Measurements from ENCODE around the gene FYB2. TPM values are rescaled to one million over a fixed set of nuclear protein-coding genes. Genes with fewer than 3 reads are reported as not detected.
A peak's percentile ranks its signal among the peaks of the same experiment; 100 is the strongest.

The FYB2 gene, protein sequence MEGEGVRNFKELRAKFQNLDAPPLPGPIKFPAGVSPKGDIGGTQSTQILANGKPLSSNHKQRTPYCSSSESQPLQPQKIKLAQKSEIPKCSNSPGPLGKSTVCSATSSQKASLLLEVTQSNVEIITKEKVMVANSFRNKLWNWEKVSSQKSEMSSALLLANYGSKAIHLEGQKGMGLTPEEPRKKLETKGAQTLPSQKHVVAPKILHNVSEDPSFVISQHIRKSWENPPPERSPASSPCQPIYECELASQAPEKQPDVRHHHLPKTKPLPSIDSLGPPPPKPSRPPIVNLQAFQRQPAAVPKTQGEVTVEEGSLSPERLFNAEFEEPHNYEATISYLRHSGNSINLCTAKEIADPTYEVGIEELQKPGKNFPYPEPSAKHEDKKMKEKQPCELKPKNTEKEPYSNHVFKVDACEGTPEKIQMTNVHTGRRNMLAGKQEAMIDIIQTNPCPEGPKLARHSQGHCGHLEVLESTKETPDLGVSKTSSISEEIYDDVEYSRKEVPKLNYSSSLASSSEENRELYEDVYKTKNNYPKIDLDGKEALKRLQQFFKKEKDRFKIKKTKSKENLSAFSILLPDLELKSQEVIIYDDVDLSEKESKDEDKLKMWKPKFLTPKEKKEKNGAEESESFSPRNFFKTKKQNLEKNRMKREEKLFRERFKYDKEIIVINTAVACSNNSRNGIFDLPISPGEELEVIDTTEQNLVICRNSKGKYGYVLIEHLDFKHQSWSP
- total RNA-seq (2021) (0.15 to 0.46 TPM (median 0.25 TPM) in 3 replicates), Bru-seq, nascent RNA (percentile 23 among the genes with signal in this experiment)
- long read RNA-seq, experiment 1, partial matches to known transcripts, result 1 of 1 reads
- long read RNA-seq, experiment 1, other reads (novel, unspliced or antisense), result 0 of 1 reads
- long read RNA-seq, experiment 2, result 0 reads
- long read RNA-seq, experiment 3, result 0 reads

DNA sequence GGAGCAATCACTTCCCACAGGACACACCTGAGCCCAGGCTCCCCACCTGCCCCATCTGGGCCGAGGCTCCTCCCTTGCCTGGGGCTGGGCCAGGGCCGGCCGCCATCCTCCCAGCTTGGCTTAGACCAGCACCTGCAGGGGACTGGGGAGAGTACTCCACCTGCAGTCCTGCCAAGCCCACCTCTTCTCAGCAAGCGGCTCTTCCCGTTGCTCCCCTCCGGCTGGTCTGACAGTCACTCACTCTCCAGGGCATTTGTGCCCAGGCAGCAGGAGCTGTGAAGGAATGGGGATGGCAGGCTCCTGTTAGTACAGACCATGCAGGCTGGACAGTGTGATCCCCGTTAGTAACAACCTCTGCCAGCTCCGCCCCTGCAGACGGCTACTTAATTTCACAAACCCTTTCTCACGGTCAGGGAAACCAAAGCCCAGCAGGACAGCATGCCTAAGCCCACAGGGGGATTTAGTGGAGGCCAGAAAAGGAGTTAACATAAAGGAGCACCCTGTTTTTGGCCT, at the start of gene FYB2:
Gene FYB2 (minus strand): TSS at position 18 of the 513 bp plus-strand sequence. CDS start 114 bp downstream, outside the sequence.
- Mint-ChIP-seq H3K4me1 (peaks cover 33% of the 10 kb centered on the region), H3K36me3 (no peaks in the 10 kb centered on the region), H3K27ac (peak within 1 kb of the TSS; percentile 82), H3K9me3 (peaks cover 6% of the 10 kb centered on the region; the same call in 1 of the 2 replicates), H3K27me3 (ENCODE audit: low read depth) (no peaks in the 10 kb centered on the region; the same call in 1 of the 2 replicates), H3K4me3 (peak within 1 kb of the TSS; percentile 47)
- no peak for TF ChIP-seq TEAD1 (CRISPR knock-in tag; IDR thresholded peaks at IDR 0.05)
- TF ChIP-seq ZNF423 (CRISPR knock-in tag; IDR thresholded peaks at IDR 0.05), result peak; percentile 75
- TF ChIP-seq JUN (CRISPR knock-in tag; IDR thresholded peaks at IDR 0.05), result no peak
- TF ChIP-seq, protein P1, sequence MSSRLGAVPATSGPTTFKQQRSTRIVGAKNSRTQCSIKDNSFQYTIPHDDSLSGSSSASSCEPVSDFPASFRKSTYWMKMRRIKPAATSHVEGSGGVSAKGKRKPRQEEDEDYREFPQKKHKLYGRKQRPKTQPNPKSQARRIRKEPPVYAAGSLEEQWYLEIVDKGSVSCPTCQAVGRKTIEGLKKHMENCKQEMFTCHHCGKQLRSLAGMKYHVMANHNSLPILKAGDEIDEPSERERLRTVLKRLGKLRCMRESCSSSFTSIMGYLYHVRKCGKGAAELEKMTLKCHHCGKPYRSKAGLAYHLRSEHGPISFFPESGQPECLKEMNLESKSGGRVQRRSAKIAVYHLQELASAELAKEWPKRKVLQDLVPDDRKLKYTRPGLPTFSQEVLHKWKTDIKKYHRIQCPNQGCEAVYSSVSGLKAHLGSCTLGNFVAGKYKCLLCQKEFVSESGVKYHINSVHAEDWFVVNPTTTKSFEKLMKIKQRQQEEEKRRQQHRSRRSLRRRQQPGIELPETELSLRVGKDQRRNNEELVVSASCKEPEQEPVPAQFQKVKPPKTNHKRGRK (CRISPR knock-in tag; IDR thresholded peaks at IDR 0.05; ENCODE audit: borderline replicate concordance), result no peak
- no peak for TF ChIP-seq TEAD4 (CRISPR knock-in tag; IDR thresholded peaks at IDR 0.05)
- TF ChIP-seq, protein P2, sequence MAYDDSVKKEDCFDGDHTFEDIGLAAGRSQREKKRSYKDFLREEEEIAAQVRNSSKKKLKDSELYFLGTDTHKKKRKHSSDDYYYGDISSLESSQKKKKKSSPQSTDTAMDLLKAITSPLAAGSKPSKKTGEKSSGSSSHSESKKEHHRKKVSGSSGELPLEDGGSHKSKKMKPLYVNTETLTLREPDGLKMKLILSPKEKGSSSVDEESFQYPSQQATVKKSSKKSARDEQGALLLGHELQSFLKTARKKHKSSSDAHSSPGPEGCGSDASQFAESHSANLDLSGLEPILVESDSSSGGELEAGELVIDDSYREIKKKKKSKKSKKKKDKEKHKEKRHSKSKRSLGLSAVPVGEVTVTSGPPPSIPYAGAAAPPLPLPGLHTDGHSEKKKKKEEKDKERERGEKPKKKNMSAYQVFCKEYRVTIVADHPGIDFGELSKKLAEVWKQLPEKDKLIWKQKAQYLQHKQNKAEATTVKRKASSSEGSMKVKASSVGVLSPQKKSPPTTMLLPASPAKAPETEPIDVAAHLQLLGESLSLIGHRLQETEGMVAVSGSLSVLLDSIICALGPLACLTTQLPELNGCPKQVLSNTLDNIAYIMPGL (CRISPR knock-in tag; IDR thresholded peaks at IDR 0.05), result 0 out of 2 replicates have a peak, but pooled peaks have one; percentile 44
- 0 out of 2 replicates have a peak, but pooled peaks have one; percentile 15 for TF ChIP-seq NFATC4 (CRISPR knock-in tag; IDR thresholded peaks at IDR 0.05)
- TF ChIP-seq CREB1 (CRISPR knock-in tag; IDR thresholded peaks at IDR 0.05), result no peak
- 0 out of 2 replicates have a peak, but pooled peaks have one; percentile 47 for TF ChIP-seq ZBTB21 (CRISPR knock-in tag; IDR thresholded peaks at IDR 0.05; ENCODE audit: borderline replicate concordance)
- ChIA-PET CTCF (interaction anchor here (0.7 to 3.1 kb wide), 9 partner anchors 9 to 1340 kb away, joined by 3 to 45 read pairs (median 4); no protein-coding TSS in a partner anchor), POLR2A (no interaction called here)
- ATAC-seq (peak; percentile 95), DNase-seq (ENCODE audit: low spot score) (peak; percentile 76)

DNA sequence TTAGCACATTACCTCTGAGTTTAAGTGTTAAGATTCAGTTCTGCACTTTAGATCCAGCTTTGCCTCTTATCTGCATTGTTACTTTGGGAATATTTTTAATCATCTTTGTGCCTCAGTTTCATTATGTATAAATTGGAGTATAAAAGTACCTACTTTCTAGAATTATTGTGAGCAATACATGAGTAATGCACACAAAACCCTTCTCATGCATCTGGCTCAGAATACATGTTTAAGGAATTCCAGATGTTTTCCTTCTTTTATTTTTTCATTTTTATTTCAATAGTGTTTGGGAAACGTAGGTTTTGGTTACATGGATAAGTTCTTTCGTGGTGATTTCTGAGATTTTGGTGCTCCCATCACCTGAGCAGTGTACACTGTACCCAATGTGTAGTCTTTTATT, 49.6 kb upstream of the FYB2 start:
- CTCF ChIA-PET, result no interaction called here
- DNase-seq (ENCODE audit: low spot score), result no peak
- Mint-ChIP-seq H3K36me3 (no peaks in the 10 kb centered on the region), H3K27ac (no peak overlapping the region), H3K4me1 (no peaks in the 10 kb centered on the region), H3K9me3 (no peaks in the 10 kb centered on the region), H3K4me3 (no peak overlapping the region), H3K27me3 (ENCODE audit: low read depth) (peaks cover 1% of the 10 kb centered on the region; the same call in 1 of the 2 replicates)
- TF ChIP-seq, protein P1 (CRISPR knock-in tag; IDR thresholded peaks at IDR 0.05; ENCODE audit: borderline replicate concordance), result no peak
- no peak for TF ChIP-seq MXD4 (CRISPR knock-in tag; IDR thresholded peaks at IDR 0.05; ENCODE audit: borderline replicate concordance)
- TF ChIP-seq KAT7 (CRISPR knock-in tag; IDR thresholded peaks at IDR 0.05; ENCODE audit: borderline replicate concordance), result no peak
- TF ChIP-seq CBFB (CRISPR knock-in tag; IDR thresholded peaks at IDR 0.05; ENCODE audit: low read depth), result no peak
- no peak for TF ChIP-seq ZNF138 (CRISPR knock-in tag; conservative IDR thresholded peaks at IDR 0.05)
- TF ChIP-seq ZNF317 (CRISPR knock-in tag; IDR thresholded peaks at IDR 0.05; ENCODE audit: borderline replicate concordance, low read depth), result no peak
- no peak for TF ChIP-seq PRRX2 (CRISPR knock-in tag; IDR thresholded peaks at IDR 0.05)
- ATAC-seq, result no peak
- POLR2A ChIA-PET, result no interaction called here
